HG03159 (cell line): ENCODE data around the gene DCP1A.

Experiments used
- ATAC-seq: cut with Tn5 transposase; IDR thresholded peaks from one replicate; pipeline ENCODE4 v1.9.1; 2021; ENCODE audit warnings: mild to moderate bottlenecking, moderate library complexity; ENCODE audit not compliant: unreplicated experiment

The DCP1A gene

GRCh38 chr3:53248161-53248560 is 99.2 kb downstream of the DCP1A start:
- ATAC-seq = no peak

DNA sequence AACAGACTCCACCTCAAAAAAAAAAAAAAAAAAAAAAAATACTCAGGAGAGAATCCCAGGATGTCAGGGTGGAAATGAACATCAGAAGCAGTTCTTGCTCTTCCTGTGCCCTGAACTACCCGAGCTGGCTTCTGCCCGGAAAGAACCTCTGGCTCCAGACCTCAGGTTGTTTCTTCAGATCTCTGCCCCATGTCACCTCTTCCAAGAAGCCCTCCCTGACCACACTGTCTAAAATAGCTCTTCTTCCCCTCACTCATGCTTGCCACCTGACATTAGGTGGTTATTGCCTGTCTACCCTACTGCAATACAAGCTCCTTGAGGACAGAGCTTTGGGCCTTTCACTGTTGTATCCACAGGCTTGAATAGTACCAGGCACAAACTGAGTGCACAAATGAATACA is 99.7 kb downstream of the DCP1A start:
- no peak for ATAC-seq

DNA sequence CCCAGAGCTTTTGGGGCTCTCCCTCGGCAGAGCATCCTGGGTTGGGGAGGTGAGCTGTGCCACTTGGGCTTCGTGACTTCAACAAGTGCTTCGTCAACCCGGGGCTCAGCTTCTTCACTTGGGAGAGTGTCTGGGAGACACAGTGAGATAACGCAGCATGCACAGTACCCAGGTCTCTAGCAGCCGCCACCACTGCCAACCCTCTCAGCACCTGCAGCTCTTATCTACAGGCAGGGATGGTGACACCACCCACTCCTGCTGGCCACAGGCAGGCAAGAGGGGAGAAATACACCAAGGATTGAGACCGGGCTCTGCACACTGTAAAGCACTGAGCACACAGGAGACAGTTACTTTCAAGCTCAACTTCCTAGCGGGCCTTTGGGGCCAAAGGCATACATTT is 103.1 kb downstream of the DCP1A start:
- ATAC-seq = no peak

GRCh38 chr3:53243785-53244184 is 103.6 kb downstream of the DCP1A start:
- ATAC-seq = no peak

GRCh38 chr3:53243165-53243564 is 104.2 kb downstream of the DCP1A start:
- ATAC-seq = no peak

GRCh38 chr3:53242642-53243041 is 104.7 kb downstream of the DCP1A start:
- no peak for ATAC-seq

DNA sequence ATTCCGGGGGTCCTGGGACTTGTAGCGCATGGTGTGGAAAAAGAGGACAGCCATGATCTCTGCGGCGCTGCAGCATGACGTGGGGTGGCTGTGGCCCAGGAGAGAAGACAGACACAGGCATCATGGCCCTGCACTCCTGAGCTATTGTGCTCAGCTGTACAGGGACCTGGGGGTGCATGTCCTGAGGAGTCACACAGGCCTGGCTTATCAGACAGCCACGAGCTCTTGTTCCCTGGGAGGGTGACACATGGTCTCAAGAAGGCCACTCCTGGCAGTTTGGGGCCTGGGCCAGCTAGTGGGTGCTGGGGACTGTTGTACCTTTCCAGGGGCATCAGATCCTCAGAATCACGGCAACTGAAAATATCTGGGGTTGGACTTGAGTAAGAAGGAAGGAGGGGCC is 105.2 kb downstream of the DCP1A start:
- no peak for ATAC-seq

GRCh38 chr3:53240989-53241972 is 106.1 kb downstream of the DCP1A start:
- ATAC-seq = no peak

DNA sequence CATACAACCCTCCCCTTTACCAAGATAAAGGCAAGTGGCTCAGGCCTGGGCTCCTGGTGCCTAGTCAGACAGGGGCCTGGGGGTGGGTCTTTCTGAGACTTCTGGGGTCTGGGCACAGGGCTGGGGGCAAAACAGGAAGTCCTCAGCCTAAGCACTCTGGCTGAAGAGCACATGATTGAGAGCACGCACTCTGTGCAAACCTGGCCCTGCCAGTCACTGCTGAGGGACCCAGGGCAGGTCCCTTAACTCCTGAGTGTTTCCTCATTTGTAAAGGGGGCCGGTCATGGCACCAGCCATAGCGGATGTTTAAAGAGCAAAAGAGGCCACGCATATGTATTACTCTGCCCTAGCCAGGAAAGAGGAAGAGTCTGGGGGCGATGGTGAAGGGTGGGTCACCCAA is 107.5 kb downstream of the DCP1A start:
- ATAC-seq = no peak

- ATAC-seq = no peak
Observed at GRCh38 chr3:53238886-53239285, 108.5 kb downstream of the DCP1A start.

DNA sequence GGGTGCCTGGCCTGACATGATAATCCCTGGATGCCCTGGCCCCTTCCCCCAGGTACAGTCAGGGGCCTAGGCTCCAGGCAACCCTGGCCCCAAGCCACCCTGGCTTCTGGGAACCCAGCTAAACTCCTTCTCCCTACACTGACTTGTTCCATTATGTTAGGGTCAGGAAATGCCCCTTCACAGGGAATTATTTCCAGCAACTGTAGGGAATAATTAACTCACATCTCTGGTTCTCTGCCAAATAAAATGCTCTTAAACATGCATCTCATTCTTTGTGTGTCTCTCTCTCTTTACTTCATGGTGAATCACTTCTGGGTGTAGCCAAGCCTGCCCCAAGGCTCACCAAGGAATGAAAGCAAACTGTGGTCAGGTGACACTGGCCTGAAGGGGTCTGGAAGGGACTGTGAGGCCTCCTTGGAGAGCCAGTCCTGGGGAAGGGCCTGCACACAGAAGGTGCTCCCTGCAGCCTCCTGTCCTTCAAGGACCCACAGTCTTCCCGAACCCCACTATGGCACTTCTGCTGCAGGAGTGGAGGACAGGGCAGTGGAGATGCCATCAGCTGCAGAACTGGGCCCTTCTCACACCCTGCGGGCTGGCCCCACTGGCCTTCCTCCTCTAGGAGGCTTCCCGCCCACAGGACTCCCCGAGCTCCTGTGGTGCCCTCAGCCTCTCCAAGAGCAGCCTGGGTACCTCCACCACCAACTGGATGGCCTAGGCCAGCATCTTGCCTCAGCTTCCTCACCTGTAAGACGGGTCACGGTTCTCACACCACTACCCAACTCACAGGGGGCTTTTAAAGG is 109.1 kb downstream of the DCP1A start:
- ATAC-seq = no peak

DNA sequence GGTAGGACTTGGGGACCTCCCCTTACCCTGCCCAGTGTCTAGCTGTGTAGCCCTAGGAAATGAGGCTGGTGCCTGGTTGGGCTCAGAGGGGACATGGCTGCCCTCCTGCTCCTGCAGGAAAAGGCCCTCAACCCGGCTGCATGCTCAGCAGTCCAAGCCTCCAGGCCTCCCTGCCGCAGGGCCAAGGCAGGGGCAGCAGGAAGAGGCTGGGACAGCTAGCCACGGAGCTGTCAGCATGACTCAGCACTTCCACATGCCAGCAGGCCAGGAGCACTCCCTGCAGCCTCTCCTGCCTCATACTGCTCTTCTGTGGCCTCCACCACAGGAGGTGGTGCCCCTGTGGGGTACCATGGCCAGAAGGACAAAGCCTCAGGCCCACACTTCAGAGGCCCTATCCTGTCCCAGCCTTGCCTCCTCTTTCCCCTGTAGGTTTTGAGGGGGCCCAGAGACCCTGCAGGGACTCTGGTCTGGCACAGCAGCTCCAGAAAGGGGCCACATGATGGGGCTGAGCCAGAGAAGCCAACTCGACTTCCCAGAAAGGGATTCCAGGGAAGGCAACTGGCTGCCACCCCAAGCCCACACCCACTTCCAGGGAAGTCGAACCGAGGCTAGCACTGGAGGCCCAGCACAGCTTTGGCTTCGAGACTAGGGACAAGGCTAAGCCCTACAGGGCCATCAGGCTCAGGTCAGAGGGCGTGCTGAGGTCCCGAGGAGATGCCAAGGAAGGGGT is 111.1 kb downstream of the DCP1A start:
- no peak for ATAC-seq

DNA sequence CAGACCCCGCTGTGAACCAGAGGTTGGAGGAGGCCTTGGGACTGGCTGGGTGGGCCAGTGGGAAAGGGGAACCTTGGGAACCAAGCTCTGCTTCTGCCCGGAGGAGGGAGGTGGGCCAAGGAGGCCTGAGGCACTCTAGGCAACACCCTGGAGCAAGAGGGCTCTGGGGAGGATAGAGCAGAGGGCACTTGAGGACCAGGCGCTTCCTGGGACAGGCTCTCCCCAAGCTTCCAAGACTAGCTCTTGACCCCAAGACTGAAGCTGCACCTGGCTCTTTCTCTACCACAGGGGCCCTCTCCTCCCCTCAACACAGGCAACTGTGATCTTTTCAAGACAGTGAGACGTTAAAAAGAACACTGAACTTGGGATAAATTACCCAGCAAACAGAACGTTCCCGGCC is 111.8 kb downstream of the DCP1A start:
- no peak for ATAC-seq

GRCh38 chr3:53234841-53235232 is 112.5 kb downstream of the DCP1A start:
- ATAC-seq = no peak

DNA sequence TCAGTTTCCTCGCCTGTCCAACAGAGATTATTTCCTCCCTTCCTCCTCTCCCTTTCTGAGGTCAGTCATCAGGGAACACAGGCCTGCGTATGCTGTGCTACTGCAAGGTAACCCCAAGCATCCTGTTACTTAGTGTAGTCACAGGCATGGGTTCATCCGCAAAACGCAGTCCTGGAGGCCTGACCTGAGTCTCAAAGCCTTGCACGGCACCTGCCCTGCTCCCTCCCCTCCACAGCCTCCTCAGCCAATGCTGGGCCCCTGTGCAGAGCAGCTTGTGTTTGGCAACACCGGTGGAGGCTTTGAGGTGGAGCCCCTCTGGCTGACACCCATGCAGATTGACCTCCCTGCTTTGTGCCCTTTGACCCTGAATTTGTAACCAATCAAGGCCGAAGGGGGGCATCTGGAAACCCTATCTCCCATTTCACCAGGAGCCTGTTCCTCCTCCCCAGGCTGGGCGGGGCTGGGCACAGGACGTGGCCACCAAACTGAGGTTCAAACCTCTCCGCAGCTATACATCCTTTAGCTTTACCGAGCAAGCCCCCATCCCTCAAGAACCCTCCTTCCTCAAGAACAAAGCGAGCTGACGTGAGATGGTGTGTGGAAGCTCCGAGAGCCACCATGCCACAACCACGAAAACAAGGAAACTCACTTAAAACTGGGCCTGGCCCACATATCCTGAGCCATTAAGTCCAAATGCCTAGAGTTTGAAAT is 113.1 kb downstream of the DCP1A start:
- no peak for ATAC-seq
